HG03135 (cell line): ENCODE data around the gene C8G.

Experiments used
- ATAC-seq: cut with Tn5 transposase; IDR thresholded peaks from one replicate; pipeline ENCODE4 v1.9.1; 2021; ENCODE audit warnings: mild to moderate bottlenecking, moderate library complexity; ENCODE audit not compliant: unreplicated experiment

Gene C8G

GRCh38 chr9:136920069-136920468 lies 25.0 kb upstream of the C8G start:
- no peak for ATAC-seq

DNA sequence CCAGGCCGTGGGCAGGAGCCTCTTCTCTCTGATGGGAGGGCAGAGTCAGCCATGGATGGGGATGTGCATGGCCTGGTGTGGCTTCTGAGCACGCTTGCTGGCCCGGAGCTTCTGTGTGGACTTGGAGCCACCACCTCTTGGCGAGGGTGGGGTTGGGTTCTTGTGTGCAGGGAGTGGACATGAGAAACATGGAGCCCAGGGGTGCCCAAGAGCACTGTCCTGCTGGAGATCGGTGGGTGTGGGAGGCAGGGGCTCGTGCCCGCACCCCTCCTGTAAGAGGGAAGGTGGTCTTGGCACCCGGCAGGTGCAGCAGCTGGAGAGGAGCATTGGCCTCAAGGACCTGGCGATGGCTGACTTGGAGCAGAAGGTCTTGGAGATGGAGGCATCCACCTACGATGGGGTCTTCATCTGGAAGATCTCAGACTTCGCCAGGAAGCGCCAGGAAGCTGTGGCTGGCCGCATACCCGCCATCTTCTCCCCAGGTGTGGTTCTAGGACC lies 24.3 kb upstream of the C8G start:
- no peak for ATAC-seq

- no peak for ATAC-seq
Observed at GRCh38 chr9:136921307-136921706, 23.7 kb upstream of the C8G start.

DNA sequence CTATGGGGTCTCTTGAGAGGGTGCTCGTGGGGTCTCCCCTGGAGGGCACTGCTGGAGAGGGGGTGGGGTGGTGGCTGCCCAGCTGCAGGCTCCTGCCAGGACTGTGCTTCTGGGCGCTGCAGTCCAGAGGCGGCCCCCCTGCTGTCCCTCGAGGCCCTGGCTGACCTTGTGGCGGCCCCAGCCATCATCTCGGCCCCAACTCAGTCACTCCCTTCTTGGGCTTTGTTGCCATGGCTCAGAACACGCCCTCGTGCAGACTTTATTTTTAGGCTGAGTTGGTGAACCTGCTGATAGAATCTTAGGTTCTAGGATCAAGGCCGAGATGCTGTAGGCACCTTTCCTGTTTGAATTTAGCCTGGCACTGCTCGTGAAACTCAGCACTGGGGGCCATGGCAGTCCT lies 23.3 kb upstream of the C8G start:
- no peak for ATAC-seq

DNA sequence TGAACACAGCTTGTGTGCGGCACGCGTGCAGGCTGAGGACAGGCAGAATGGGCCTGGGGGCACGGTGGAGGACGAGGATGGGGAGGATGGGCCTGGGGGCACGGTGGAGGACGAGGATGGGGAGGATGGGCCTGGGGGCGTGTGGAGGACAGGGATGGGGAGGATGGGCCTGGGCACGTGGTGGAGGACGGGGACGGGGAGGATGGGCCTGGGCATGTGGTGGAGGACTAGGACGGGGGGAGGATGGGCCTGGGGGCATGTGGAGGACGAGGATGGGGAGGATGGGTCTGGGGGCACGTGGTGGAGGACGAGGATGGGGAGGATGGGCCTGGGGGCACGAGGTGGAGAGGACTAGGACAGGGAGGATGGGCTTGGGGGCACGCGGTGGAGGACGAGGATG lies 22.5 kb upstream of the C8G start:
- ATAC-seq, result no peak

GRCh38 chr9:136923881-136924280 lies 21.2 kb upstream of the C8G start:
- no peak for ATAC-seq

DNA sequence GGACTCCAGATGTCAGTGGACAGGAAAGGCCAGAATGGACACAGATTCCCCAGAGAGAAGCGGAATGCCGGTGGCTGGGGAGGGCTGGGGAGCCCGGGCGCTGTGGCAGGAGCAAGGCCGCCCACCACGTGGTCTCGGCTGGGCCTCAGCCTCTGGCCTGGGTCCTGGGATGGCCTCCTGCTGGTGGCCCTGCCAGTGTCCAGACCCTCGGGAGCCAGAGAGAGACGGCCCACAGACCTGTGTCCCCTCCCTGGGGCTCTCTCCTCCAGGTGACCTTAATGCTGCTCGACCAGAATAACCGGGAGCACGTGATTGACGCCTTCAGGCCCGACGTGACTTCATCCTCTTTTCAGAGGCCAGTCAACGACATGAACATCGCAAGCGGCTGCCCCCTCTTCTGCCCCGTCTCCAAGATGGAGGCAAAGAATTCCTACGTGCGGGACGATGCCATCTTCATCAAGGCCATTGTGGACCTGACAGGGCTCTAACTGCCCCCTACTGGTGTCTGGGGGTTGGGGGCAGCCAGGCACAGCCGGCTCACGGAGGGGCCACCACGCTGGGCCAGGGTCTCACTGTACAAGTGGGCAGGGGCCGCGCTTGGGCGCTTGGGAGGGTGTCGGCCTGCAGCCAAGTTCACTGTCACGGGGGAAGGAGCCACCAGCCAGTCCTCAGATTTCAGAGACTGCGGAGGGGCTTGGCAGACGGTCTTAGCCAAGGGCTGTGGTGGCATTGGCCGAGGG lies 19.5 kb upstream of the C8G start:
- no peak for ATAC-seq

DNA sequence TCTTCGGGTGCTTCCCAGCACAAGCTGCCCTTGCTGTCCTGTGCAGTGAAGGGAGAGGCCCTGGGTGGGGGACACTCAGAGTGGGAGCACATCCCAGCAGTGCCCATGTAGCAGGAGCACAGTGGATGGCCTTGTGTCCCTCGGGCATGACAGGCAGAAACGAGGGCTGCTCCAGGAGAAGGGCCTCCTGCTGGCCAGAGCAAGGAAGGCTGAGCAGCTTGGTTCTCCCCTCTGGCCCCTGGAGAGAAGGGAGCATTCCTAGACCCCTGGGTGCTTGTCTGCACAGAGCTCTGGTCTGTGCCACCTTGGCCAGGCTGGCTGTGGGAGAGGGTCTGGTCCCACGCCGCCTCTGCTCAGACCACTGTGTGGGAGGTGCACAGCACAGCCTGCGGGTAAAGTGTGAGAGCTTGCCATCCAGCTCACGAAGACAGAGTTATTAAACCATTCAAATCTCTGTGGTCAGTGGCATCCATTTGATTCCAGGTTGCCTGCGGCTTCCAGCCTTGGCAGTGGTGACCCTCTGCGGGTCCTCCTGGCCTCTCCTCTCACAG lies 18.8 kb upstream of the C8G start:
- no peak for ATAC-seq

- ATAC-seq, result no peak
Observed at GRCh38 chr9:136926749-136927148, 18.3 kb upstream of the C8G start.

- no peak for ATAC-seq
Observed at GRCh38 chr9:136927343-136928271, 17.4 kb upstream of the C8G start.

DNA sequence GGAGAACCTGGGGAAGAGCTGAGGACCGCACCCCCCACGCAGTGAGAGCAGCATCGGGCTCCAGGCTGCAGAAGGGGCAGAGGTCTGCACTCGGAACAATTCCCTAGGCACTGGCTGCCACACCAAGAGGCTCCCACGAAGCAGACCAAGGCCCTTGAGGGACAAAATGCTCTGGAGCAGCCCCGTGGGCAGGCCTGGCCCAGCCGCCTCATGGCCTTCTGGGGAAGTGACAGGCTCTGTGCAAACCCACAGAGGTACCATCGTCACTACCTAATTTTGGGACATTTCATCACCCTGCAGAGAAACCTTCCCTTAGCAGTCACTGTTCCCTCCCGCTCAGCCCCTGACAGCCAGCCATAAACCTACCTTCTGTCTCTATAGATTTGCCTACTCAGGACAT lies 16.5 kb upstream of the C8G start:
- ATAC-seq, result no peak

DNA sequence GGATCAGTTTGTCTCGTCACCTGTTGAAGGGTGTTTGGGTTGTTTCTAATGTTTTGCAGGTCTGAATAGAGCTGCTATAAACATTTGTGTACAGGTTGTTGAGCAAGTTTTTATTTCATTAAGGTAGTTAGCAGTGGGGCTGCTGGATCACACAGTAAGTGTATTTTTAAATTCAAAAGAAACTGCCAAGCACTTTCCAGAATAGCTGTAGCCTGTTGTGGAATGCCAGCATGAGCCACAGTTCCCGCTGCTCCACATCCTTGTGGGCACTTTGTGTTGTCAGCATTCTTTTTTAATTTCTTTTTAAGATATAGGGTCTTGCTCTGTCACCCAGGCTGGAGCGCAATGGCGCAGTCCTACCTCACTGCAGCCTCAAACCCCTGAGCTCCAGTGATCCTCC lies 15.0 kb upstream of the C8G start:
- no peak for ATAC-seq

DNA sequence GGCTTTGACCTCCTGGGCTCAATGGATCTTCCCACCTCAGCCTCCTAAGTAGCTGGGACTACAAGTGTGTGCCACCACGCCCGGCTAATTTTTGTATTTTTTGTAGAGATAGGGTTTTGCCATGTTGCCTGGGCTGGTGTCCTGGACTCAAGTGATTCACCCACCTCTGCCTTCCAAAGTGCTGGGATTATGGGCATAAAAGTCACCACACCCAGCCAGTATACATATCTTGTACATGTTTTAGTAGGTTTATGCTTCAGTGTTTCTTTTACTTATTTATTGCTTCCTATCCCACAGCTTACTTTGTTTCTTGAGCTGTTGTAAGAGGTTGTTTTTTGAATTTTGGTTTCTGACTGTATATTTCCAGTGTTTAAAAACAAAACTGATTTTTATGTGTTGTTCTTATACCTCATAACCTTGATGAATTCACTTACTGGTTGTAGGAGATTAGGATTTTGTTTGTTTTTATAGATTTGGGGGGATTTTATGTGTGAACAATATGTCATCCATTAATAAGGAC lies 13.4 kb upstream of the C8G start:
- no peak for ATAC-seq

- no peak for ATAC-seq
Observed at GRCh38 chr9:136934277-136934676, 10.8 kb upstream of the C8G start.

GRCh38 chr9:136935651-136936050 lies 9.4 kb upstream of the C8G start:
- no peak for ATAC-seq

DNA sequence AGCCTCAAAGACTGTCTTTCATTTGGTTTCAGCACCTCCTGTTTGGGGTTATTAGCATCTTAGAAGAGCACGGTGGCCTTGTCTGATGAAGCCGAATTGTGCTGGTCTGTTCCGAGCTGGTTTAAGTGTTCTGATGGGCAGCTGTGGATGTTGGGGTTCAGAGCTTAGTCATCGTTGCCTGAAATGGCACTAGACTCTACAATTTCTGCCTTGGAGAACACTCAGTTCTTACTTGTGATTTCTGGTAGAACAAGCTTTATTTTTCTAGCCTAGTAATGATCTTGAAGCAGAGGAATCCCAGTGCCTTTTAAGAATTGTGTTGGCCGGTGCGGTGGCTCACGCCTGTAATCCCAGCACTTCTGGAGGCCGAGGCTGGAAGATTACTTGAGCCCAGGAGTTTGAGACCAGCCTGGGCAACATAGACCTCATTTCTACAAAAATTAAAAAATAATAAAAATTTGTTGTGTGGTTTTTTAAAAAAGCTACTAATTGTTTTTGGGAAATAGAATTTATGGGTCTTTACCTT lies 8.3 kb upstream of the C8G start:
- ATAC-seq, result no peak

- ATAC-seq, result no peak
Observed at GRCh38 chr9:136937186-136938001, 7.6 kb upstream of the C8G start.

- no peak for ATAC-seq
Observed at GRCh38 chr9:136939431-136939995, 5.5 kb upstream of the C8G start.

- no peak for ATAC-seq
Observed at GRCh38 chr9:136939996-136940525, 5.0 kb upstream of the C8G start.
